HepG2 (cell line): ENCODE measurements around the gene ZBTB46. TPM values are rescaled to one million over a fixed set of nuclear protein-coding genes. Genes with fewer than 3 reads are reported as not detected.
A peak's percentile ranks its signal among the peaks of the same experiment; 100 is the strongest.

Source experiments
- HOXA3 ChIP-seq: sonication (generic); formaldehyde crosslinking; IDR thresholded peaks from 2 replicates; pipeline ENCODE4 v1.5.0; 2020; ENCODE audit warnings: missing genetic modification reagents
- REXO4 ChIP-seq: sonication (generic); formaldehyde crosslinking; IDR thresholded peaks from 2 replicates; pipeline ENCODE4 v1.8.0; 2022; ENCODE audit warnings: missing genetic modification reagents, mild to moderate bottlenecking, borderline replicate concordance
- ZBTB14 ChIP-seq: sonication (generic); formaldehyde crosslinking; IDR thresholded peaks from 2 replicates; pipeline ENCODE4 v1.4.0; 2020; ENCODE audit warnings: missing genetic modification reagents
- ZFY ChIP-seq: sonication (generic); formaldehyde crosslinking; IDR thresholded peaks from 2 replicates; pipeline ENCODE4 v1.4.0; 2020; ENCODE audit warnings: missing genetic modification reagents
- ZNF281 ChIP-seq: sonication (generic); formaldehyde crosslinking; IDR thresholded peaks from 2 replicates; pipeline ENCODE4 v1.4.0; 2020; ENCODE audit warnings: missing genetic modification reagents, borderline replicate concordance
- ZNF292 ChIP-seq: sonication (generic); formaldehyde crosslinking; IDR thresholded peaks from 2 replicates; pipeline ENCODE4 v1.8.1; 2022; ENCODE audit warnings: mild to moderate bottlenecking, low read depth, missing genetic modification reagents, borderline replicate concordance
- ZNF672 ChIP-seq: sonication (generic); formaldehyde crosslinking; IDR thresholded peaks from 2 replicates; pipeline ENCODE4 v1.8.1; 2022; ENCODE audit warnings: missing genetic modification reagents
- polyA plus RNA-seq, 8 experiments: library from polyadenylated mRNA; depleted of rRNA in 3 of 8; stranded (reverse) in 7 of 8; unstranded in 1 of 8; fragments of >200 nt; fragmentation: Illumina TruSeq in 4 of 8; extraction: Trizol in 4 of 8; gene quantifications; 2 replicates each; pipeline versions ENCODE4 v1.2.1 to v1.2.3, GENCODE V29; 2011 to 2016; ENCODE audit warnings: low read depth in 4 of 8, missing spikeins in 1 of 8, mixed read lengths in 1 of 8; ENCODE audit not compliant: insufficient read depth in 1 of 8
- total RNA-seq, 5 experiments: library from RNA; depleted of rRNA; stranded (reverse); fragments of >200 nt; fragmentation: Illumina TruSeq; extraction: Trizol; gene quantifications; 2 replicates each; pipeline ENCODE4 v1.2.3, GENCODE V29; 2016; ENCODE audit warnings: low read depth in 1 of 5
- TF ChIP-seq, protein P1 (sequence below): sonication (generic); formaldehyde crosslinking; IDR thresholded peaks from 2 replicates; pipeline ENCODE4 v1.5.0; 2020; ENCODE audit warnings: mild to moderate bottlenecking, missing genetic modification reagents

Gene ZBTB46
- total and polyA plus RNA-seq, 2 of the 13 experiments (the other 11 are each of a cell fraction or from before 2014, with no cell fraction given) = 1.6 to 13.5 TPM

DNA sequence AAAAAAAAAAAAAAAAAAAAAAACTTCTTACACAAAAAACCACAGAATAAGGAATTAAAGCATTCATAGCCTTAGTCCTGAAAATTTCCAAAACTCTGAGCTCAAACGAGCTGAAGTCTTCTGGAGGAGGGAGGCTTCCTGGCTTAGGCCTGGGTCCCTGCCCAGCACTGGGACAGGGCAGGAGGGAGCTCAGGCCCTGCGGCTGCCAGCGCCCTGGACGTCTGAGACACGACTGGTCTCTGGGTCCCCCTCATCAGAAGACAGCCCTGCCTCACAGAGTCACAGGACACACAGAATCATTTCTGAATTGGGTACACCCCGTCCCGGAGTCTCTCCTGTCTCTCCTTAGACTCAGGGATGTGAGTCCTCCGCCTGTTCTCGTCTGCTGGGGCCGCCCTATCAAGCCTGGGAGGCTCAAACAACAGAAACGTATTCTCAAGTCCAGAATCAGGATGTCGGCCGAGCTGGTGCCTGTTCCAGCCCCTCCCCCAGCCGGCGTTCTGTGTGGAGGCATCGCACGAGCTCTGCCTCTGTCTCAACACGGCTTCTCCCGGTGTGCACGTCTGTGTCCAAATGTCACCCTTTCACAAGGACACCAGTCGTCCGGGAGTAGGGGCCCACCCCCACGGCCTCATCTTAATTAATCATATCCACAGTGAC is 39.4 kb downstream of the ZBTB46 start (continued):
- TF ChIP-seq REXO4 (CRISPR knock-in tag) (no peak), ZBTB14 (no peak), HOXA3 (CRISPR knock-in tag) (no peak), ZNF292 (CRISPR knock-in tag) (no peak), ZFY (no peak), ZNF281 (CRISPR knock-in tag) (peak; percentile 82), ZNF672 (CRISPR knock-in tag) (no peak)
- TF ChIP-seq, protein P1, sequence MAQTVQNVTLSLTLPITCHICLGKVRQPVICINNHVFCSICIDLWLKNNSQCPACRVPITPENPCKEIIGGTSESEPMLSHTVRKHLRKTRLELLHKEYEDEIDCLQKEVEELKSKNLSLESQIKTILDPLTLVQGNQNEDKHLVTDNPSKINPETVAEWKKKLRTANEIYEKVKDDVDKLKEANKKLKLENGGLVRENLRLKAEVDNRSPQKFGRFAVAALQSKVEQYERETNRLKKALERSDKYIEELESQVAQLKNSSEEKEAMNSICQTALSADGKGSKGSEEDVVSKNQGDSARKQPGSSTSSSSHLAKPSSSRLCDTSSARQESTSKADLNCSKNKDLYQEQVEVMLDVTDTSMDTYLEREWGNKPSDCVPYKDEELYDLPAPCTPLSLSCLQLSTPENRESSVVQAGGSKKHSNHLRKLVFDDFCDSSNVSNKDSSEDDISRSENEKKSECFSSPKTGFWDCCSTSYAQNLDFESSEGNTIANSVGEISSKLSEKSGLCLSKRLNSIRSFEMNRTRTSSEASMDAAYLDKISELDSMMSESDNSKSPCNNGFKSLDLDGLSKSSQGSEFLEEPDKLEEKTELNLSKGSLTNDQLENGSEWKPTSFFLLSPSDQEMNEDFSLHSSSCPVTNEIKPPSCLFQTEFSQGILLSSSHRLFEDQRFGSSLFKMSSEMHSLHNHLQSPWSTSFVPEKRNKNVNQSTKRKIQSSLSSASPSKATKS (CRISPR knock-in tag) = no peak
